Osteocyte (in vitro differentiated cells): ENCODE data around the gene PIK3C2G. TPM values are rescaled to one million over a fixed set of nuclear protein-coding genes. Genes with fewer than 3 reads are reported as not detected.
A peak's percentile ranks its signal among the peaks of the same experiment; 100 is the strongest.

Source experiments
- DNase-seq: peaks from one replicate; pipeline ENCODE4 v3.0.0; 2021; ENCODE audit warnings: mixed read lengths; ENCODE audit not compliant: unreplicated experiment; ENCODE audit errors: extremely low spot score
- H3K27ac Mint-ChIP-seq: one replicate; pipeline ENCODE4 v1.8.0; 2021; ENCODE audit warnings: mild to moderate bottlenecking, mixed read lengths; ENCODE audit not compliant: unreplicated experiment
- H3K27me3 Mint-ChIP-seq: one replicate; pipeline ENCODE4 v1.8.0; 2021; ENCODE audit warnings: mixed read lengths; ENCODE audit not compliant: unreplicated experiment
- H3K36me3 Mint-ChIP-seq: one replicate; pipeline ENCODE4 v1.8.0; 2021; ENCODE audit warnings: mixed read lengths; ENCODE audit not compliant: unreplicated experiment
- H3K4me1 Mint-ChIP-seq: one replicate; pipeline ENCODE4 v1.8.0; 2021; ENCODE audit warnings: mixed read lengths; ENCODE audit not compliant: unreplicated experiment
- H3K4me3 Mint-ChIP-seq: one replicate; pipeline ENCODE4 v1.8.0; 2021; ENCODE audit warnings: mild to moderate bottlenecking, moderate library complexity, mixed read lengths; ENCODE audit not compliant: unreplicated experiment
- H3K9me3 Mint-ChIP-seq: one replicate; pipeline ENCODE4 v1.8.0; 2021; ENCODE audit warnings: mixed read lengths; ENCODE audit not compliant: unreplicated experiment
- CTCF ChIP-seq: fragments of 200-600 bp; sonication (generic); IDR thresholded peaks from 2 replicates; pipeline ENCODE4 v1.5.0; 2021; ENCODE audit warnings: antibody characterized with exemption, mild to moderate bottlenecking, moderate library complexity
- total RNA-seq: library from RNA; stranded (reverse); gene quantifications from 2 replicates; pipeline ENCODE4 v1.2.1, GENCODE V29; 2021

PIK3C2G gene
- total RNA-seq, 1 donor from 2014 or later, result not detected

- Mint-ChIP-seq H3K36me3 (no peaks in the 10 kb centered on the region), H3K27me3 (no peaks in the 10 kb centered on the region), H3K27ac (no peak overlapping the region), H3K9me3 (no peaks in the 10 kb centered on the region), H3K4me1 (no peaks in the 10 kb centered on the region), H3K4me3 (no peak overlapping the region)
- no peak for DNase-seq
- no peak for TF ChIP-seq CTCF
Measured at GRCh38 chr12:18562531-18562930, 301.2 kb downstream of the PIK3C2G start.

GRCh38 chr12:18564306-18564705, 303.0 kb downstream of the PIK3C2G start:
- H3K4me1 Mint-ChIP-seq, result no peaks in the 10 kb centered on the region
- H3K27me3 Mint-ChIP-seq, result no peaks in the 10 kb centered on the region
- no peaks in the 10 kb centered on the region for H3K36me3 Mint-ChIP-seq
- no peak overlapping the region for H3K27ac Mint-ChIP-seq
- no peaks in the 10 kb centered on the region for H3K9me3 Mint-ChIP-seq
- H3K4me3 Mint-ChIP-seq, result no peak overlapping the region
- TF ChIP-seq CTCF, result no peak
- DNase-seq, result no peak

- H3K27ac Mint-ChIP-seq, result no peak overlapping the region
- no peak for DNase-seq
- H3K4me3 Mint-ChIP-seq, result no peak overlapping the region
- H3K4me1 Mint-ChIP-seq, result no peaks in the 10 kb centered on the region
- H3K9me3 Mint-ChIP-seq, result peaks cover 4% of the 10 kb centered on the region
- no peaks in the 10 kb centered on the region for H3K36me3 Mint-ChIP-seq
- H3K27me3 Mint-ChIP-seq, result no peaks in the 10 kb centered on the region
- TF ChIP-seq CTCF, result no peak
Measured at GRCh38 chr12:18567787-18568186, 306.5 kb downstream of the PIK3C2G start.

- Mint-ChIP-seq H3K9me3 (peaks cover 10% of the 10 kb centered on the region), H3K4me1 (no peaks in the 10 kb centered on the region), H3K36me3 (no peaks in the 10 kb centered on the region), H3K27ac (no peak overlapping the region), H3K27me3 (no peaks in the 10 kb centered on the region), H3K4me3 (no peak overlapping the region)
- DNase-seq, result no peak
- no peak for TF ChIP-seq CTCF
Measured at GRCh38 chr12:18570543-18570942, 309.2 kb downstream of the PIK3C2G start.

GRCh38 chr12:18576104-18576626, 314.8 kb downstream of the PIK3C2G start:
- Mint-ChIP-seq H3K4me3 (no peak overlapping the region), H3K36me3 (no peaks in the 10 kb centered on the region), H3K27ac (peak overlapping the region; percentile 23), H3K9me3 (peaks cover 10% of the 10 kb centered on the region), H3K4me1 (peaks cover 18% of the 10 kb centered on the region), H3K27me3 (no peaks in the 10 kb centered on the region)
- TF ChIP-seq CTCF, result no peak
- no peak for DNase-seq
